Activated CD4-positive, alpha-beta T cell treated with anti-CD3 and anti-CD28 coated beads, Interleukin-2, Interleukin-4, amounts not matched to agents 100 ng/mL and 50 ng/mL, durations not matched to agents 16 hours and 8 hours (primary cell): ENCODE measurements around the gene SNRNP25.

Experiments
- DNase-seq: peaks from one replicate; pipeline ENCODE4 v3.0.0-alpha.2; 2020; ENCODE audit warnings: low spot score

SNRNP25 gene

GRCh38 chr16:104355-104754, 50.7 kb downstream of the SNRNP25 start:
- no peak for DNase-seq

GRCh38 chr16:104928-105327, 51.3 kb downstream of the SNRNP25 start:
- no peak for DNase-seq

- no peak for DNase-seq
Measured at GRCh38 chr16:105521-105920, 51.9 kb downstream of the SNRNP25 start.

DNA sequence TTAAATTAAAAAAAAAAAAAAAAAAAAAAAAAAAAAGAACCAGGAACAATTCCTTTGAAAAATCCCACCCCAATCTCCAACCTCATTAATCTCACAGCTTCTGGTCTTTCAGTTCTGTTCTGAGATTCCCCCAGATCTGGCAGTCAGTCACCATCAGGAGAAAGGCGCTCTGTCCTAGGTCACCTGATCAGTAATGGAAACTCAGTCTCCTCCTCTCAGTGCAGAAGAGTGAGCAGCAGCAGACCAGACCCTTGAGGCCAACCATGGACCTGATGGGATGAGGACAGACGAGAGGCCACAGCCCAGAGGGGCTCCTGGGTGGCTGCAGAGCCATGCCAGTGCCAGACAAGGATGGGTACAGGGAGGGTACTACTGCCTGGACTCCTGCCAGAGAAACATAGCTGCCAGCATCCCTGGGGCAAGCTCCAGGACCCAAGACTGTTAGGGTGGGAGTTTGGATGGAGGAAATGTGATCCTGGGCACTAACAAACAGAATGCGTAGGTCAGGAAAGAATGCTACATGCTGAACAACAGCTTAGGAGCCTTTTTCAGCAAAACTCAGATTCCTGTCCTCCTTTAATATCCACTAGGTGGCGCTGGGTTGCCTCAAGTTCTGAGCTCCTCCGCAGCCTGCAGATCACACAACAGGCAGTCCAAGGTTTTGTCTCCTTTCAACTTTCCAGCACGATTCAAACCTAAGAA, 53.1 kb downstream of the SNRNP25 start:
- DNase-seq: peak; percentile 76
